IMR-90 (cell line): ENCODE results near the gene CLPX. TPM values are rescaled to one million over a fixed set of nuclear protein-coding genes. Genes with fewer than 3 reads are reported as not detected.

Experiments
- ATAC-seq: fragments of 200-7000 bp; cut with Tn5 transposase; 2 replicates; pipeline ENCODE4 v1.9.1; 2020; ENCODE audit warnings: low read depth, mild to moderate bottlenecking, moderate library complexity
- BruUV-seq: library from RNA; stranded (reverse); fragments of 400-500 nt; replicated peaks from 2 replicates; lab custom pipeline; 2021; lab: Mats Ljungman, UMichigan
- CTCF ChIA-PET: fragments of 300-600 bp; formaldehyde crosslinking; extraction: SDS; loops from one replicate; lab custom pipeline; 2021; ENCODE audit warnings: antibody characterized with exemption; lab: Yijun Ruan, JAX
- POLR2A ChIA-PET: fragments of 300-600 bp; sonication (Branson Sonifier 250); formaldehyde crosslinking; loops from one replicate; lab custom pipeline; 2022; ENCODE audit warnings: antibody characterized with exemption; ENCODE audit not compliant: unreplicated experiment; lab: Charles Lee
- DNase-seq: peaks from one replicate; pipeline ENCODE4 v3.0.0; 2013
- H2AFZ ChIP-seq: replicated peaks from 2 replicates; pipeline ENCODE3; 2013; ENCODE audit warnings: low read length, mild to moderate bottlenecking; ENCODE audit not compliant: poor library complexity
- H2AK5ac ChIP-seq: 2 replicates; pipeline ENCODE4 v1.6.1; 2013; ENCODE audit warnings: low read depth, low read length, inconsistent platforms
- H2AK9ac ChIP-seq: replicated peaks from 2 replicates; pipeline ENCODE3; 2013; ENCODE audit warnings: mild to moderate bottlenecking, low read depth, low read length, moderate library complexity; ENCODE audit not compliant: poor library complexity
- H2BK120ac ChIP-seq: 2 replicates; pipeline ENCODE4 v1.6.1; 2013; ENCODE audit warnings: low read depth, low read length, inconsistent platforms
- H2BK15ac ChIP-seq: 3 replicates; pipeline ENCODE4 v1.6.1; 2013; ENCODE audit warnings: low read depth, low read length, inconsistent platforms
- H2BK20ac ChIP-seq: 2 replicates; pipeline ENCODE4 v1.6.1; 2013; ENCODE audit warnings: low read depth, mild to moderate bottlenecking, inconsistent platforms, low read length, moderate library complexity
- H2BK5ac ChIP-seq: 2 replicates; pipeline ENCODE4 v1.6.1; 2013; ENCODE audit warnings: mild to moderate bottlenecking, low read depth, low read length, inconsistent platforms; ENCODE audit not compliant: poor library complexity, severe bottlenecking
- H3K14ac ChIP-seq: replicated peaks from 2 replicates; pipeline ENCODE4 v1.6.1; 2013; ENCODE audit warnings: low read depth, low read length, inconsistent platforms
- H3K18ac ChIP-seq: 2 replicates; pipeline ENCODE4 v1.6.1; 2013; ENCODE audit warnings: low read depth, low read length, control low read depth
- H3K23ac ChIP-seq: 2 replicates; pipeline ENCODE4 v1.6.1; 2013; ENCODE audit warnings: low read depth, low read length, inconsistent platforms
- H3K27ac ChIP-seq: 2 replicates; pipeline ENCODE4 v1.5.1; 2013; ENCODE audit warnings: mild to moderate bottlenecking, control low read depth, low read length; ENCODE audit not compliant: insufficient read depth
- H3K27me3 ChIP-seq: 2 replicates; pipeline ENCODE4 v1.6.1; 2013; ENCODE audit warnings: low read length; ENCODE audit not compliant: control insufficient read depth, insufficient read depth
- H3K36me3 ChIP-seq: 2 replicates; pipeline ENCODE4 v1.6.1; 2013; ENCODE audit warnings: low read length, mixed read lengths; ENCODE audit not compliant: control insufficient read depth, insufficient read depth
- H3K4ac ChIP-seq: 2 replicates; pipeline ENCODE4 v1.6.1; 2013; ENCODE audit warnings: low read depth, low read length, inconsistent platforms
- H3K4me1 ChIP-seq: 2 replicates; pipeline ENCODE4 v1.6.1; 2013; ENCODE audit warnings: low read length, mixed read lengths; ENCODE audit not compliant: control insufficient read depth, insufficient read depth
- H3K4me2 ChIP-seq: 2 replicates; pipeline ENCODE4 v1.6.1; 2013; ENCODE audit warnings: low read depth, mild to moderate bottlenecking, control low read depth, low read length, moderate library complexity
- H3K4me3 ChIP-seq: 2 replicates; pipeline ENCODE4 v1.5.1; 2013; ENCODE audit warnings: low read depth, mild to moderate bottlenecking, control low read depth, low read length, moderate library complexity; ENCODE audit not compliant: insufficient read depth
- H3K56ac ChIP-seq: 2 replicates; pipeline ENCODE4 v1.6.1; 2013; ENCODE audit warnings: low read length, inconsistent platforms; ENCODE audit not compliant: insufficient read depth; ENCODE audit errors: extremely low read depth
- H3K79me1 ChIP-seq, 2 experiments: 2 replicates each; pipeline ENCODE4 v1.6.1; 2013; ENCODE audit warnings: low read length in 2 of 2, inconsistent platforms in 1 of 2, low read depth in 1 of 2
- H3K9ac ChIP-seq: 2 replicates; pipeline ENCODE4 v1.6.1; 2013; ENCODE audit warnings: low read depth, low read length, control low read depth
- H3K9me1 ChIP-seq: 2 replicates; pipeline ENCODE4 v1.6.1; 2013; ENCODE audit warnings: low read length, inconsistent platforms; ENCODE audit not compliant: insufficient read depth
- H3K9me3 ChIP-seq: 2 replicates; pipeline ENCODE4 v1.6.1; 2013; ENCODE audit warnings: low read length; ENCODE audit not compliant: control insufficient read depth, insufficient read depth
- H4K20me1 ChIP-seq: 2 replicates; pipeline ENCODE4 v1.6.1; 2013; ENCODE audit warnings: low read length, inconsistent platforms; ENCODE audit not compliant: insufficient read depth
- H4K5ac ChIP-seq: 2 replicates; pipeline ENCODE4 v1.6.1; 2013; ENCODE audit warnings: mild to moderate bottlenecking, low read depth, low read length, control low read depth
- H4K8ac ChIP-seq, 2 experiments: 2 replicates each; pipeline ENCODE4 v1.6.1; 2013; ENCODE audit warnings: low read depth in 2 of 2, low read length in 2 of 2, control low read depth in 1 of 2, inconsistent platforms in 1 of 2
- H4K91ac ChIP-seq: 2 replicates; pipeline ENCODE4 v1.6.1; 2013; ENCODE audit warnings: low read depth, low read length, inconsistent platforms; ENCODE audit not compliant: insufficient read depth
- FOS ChIP-seq: fragments of 150-350 bp; IDR thresholded peaks from 2 replicates; pipeline ENCODE4 v1.6.1; 2016; ENCODE audit warnings: low read depth, low read length
- USF2 ChIP-seq: fragments of 150-350 bp; IDR thresholded peaks from 2 replicates; pipeline ENCODE4 v1.6.1; 2017; ENCODE audit warnings: mild to moderate bottlenecking, antibody characterized with exemption, low read length, low read depth
- WGBS, 2 experiments: methylation state at CpG; one replicate each; pipeline versions ENCODE4 v1.1.5 to v1.1.7; 2013; ENCODE audit warnings: missing lambda C conversion rate in 2 of 2; ENCODE audit not compliant: insufficient read length in 1 of 2; ENCODE audit errors: extremely low coverage in 2 of 2; 5-methylcytosine and 5-hydroxymethylcytosine counted together
- dilution Hi-C: fragments of 300-500 bp; cut with HindIII; formaldehyde crosslinking; loops from one replicate; pipeline ENCODE4 v1.14.3; 2018; ENCODE audit warnings: low sequenced_read_pairs; ENCODE audit not compliant: unreplicated experiment
- in situ Hi-C: fragments of 300-500 bp; cut with MboI; formaldehyde crosslinking; loops from 3 replicates; pipeline ENCODE4 v1.14.3; 2019; ENCODE audit warnings: low sequenced_read_pairs, inconsistent platforms, mixed read lengths
- intact Hi-C: fragments of 100-400 bp; cut with micrococcal nuclease; formaldehyde crosslinking; loops from 2 replicates; pipeline ENCODE4 v1.10.0; 2022
- polyA plus RNA-seq, 3 experiments: library from polyadenylated mRNA; depleted of rRNA; stranded (reverse); fragments of >200 nt; gene quantifications; 2 replicates each; pipeline ENCODE4 v1.2.3, GENCODE V29; 2012; ENCODE audit warnings: low replicate concordance in 1 of 3
- total RNA-seq: library from RNA; depleted of rRNA; stranded (reverse); fragments of >200 nt; gene quantifications from 2 replicates; pipeline ENCODE4 v1.2.3, GENCODE V29; 2012

The CLPX gene
- total and polyA plus RNA-seq, 2 of the 4 experiments (the other 2 are of a cell fraction) = 25.8 to 26.9 TPM

GRCh38 chr15:65201918-65202317, 16.8 kb upstream of the CLPX start:
- dilution Hi-C loops = no loop called here

More at GRCh38 chr15:65201918-65202317, 16.8 kb upstream of the CLPX start:
- in situ Hi-C loops (no loop called here), intact Hi-C loops (no loop called here)
- H3K4me3 ChIP-seq = no peak overlapping the region
- no peak overlapping the region for H2BK15ac ChIP-seq
- H3K36me3 ChIP-seq = no peaks in the 10 kb centered on the region
- no peak overlapping the region for H3K27ac ChIP-seq
- no peak overlapping the region for H4K5ac ChIP-seq
- no peak for TF ChIP-seq USF2
- TF ChIP-seq FOS = no peak
- no peak overlapping the region for H3K18ac ChIP-seq
- no peak overlapping the region for H2AK9ac ChIP-seq
- BruUV-seq = no TSS peak
- no peak overlapping the region for H2AK5ac ChIP-seq
- H3K4me2 ChIP-seq = no peak overlapping the region
- H3K23ac ChIP-seq = no peak overlapping the region
- no peak overlapping the region for H3K4ac ChIP-seq
- no peaks in the 10 kb centered on the region for H3K79me1 ChIP-seq
- H4K20me1 ChIP-seq = no peaks in the 10 kb centered on the region
- ChIA-PET CTCF (no interaction called here), POLR2A (interaction anchor here (0.6 kb wide), 1 partner anchor 44 kb away, joined by 8 read pairs; no protein-coding TSS in a partner anchor)
- DNase-seq (no peak), ATAC-seq (no peak)
- no peak overlapping the region for H2BK5ac ChIP-seq
- H2BK120ac ChIP-seq = no peak overlapping the region
- H3K4me1 ChIP-seq = no peaks in the 10 kb centered on the region
- WGBS, 2 experiments = no CpG with 5 or more reads among the region's 1 CpG
- H3K14ac ChIP-seq = no peak overlapping the region
- H2BK20ac ChIP-seq = no peak overlapping the region
- H4K8ac ChIP-seq = no peak overlapping the region
- H3K9me3 ChIP-seq = no peaks in the 10 kb centered on the region
- H3K56ac ChIP-seq = no peak overlapping the region
- H2AFZ ChIP-seq = no peak overlapping the region
- peaks cover 3% of the 10 kb centered on the region; the same call in 1 of the 2 replicates for H3K9me1 ChIP-seq
- no peak overlapping the region for H4K91ac ChIP-seq
- no peak overlapping the region for H3K9ac ChIP-seq
- H3K27me3 ChIP-seq = peaks cover 40% of the 10 kb centered on the region
